GM12864 (cell line): Measurements from ENCODE around the gene BPI.
"Not testable (repeated sequence)": the region's sequence is repeated elsewhere in the genome, so short reads cannot be mapped to it uniquely, and the experiment has no call there.

Source experiments
- DNase-seq: peaks from one replicate; pipeline ENCODE4 v3.0.0-alpha.2; 2011; ENCODE audit warnings: low read depth
- H3K4me3 ChIP-seq: 2 replicates; pipeline ENCODE4 v1.5.1; 2011; ENCODE audit warnings: mild to moderate bottlenecking, low read depth, low read length, control low read depth
- TF ChIP-seq, protein P1 (sequence below): IDR thresholded peaks from 2 replicates; pipeline ENCODE4 v1.5.1; 2011; ENCODE audit warnings: low read depth, mild to moderate bottlenecking, moderate library complexity, low read length, control low read depth, inconsistent platforms; ENCODE audit errors: missing control alignments

Gene BPI

DNA sequence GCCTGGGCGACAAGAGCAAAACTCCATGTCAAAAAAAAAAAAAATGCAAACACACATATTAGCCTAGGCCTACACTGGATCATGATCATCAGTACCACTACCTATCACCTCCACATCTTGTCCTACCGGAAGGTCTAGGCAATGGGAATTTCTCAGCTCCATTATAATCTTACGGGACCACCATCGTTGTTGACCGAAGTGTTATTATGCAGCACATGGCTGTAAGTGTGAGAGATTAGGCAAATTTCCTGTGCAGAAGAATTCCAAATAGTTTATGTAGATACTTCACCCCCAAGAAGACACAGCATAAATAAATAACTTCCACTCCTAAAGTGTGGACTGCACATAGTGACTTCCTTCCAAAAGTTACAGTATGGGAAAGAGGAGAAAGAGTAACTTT lies 26.7 kb upstream of the BPI start:
- DNase-seq = no peak
- no peak overlapping the region for H3K4me3 ChIP-seq
- TF ChIP-seq, protein P1, sequence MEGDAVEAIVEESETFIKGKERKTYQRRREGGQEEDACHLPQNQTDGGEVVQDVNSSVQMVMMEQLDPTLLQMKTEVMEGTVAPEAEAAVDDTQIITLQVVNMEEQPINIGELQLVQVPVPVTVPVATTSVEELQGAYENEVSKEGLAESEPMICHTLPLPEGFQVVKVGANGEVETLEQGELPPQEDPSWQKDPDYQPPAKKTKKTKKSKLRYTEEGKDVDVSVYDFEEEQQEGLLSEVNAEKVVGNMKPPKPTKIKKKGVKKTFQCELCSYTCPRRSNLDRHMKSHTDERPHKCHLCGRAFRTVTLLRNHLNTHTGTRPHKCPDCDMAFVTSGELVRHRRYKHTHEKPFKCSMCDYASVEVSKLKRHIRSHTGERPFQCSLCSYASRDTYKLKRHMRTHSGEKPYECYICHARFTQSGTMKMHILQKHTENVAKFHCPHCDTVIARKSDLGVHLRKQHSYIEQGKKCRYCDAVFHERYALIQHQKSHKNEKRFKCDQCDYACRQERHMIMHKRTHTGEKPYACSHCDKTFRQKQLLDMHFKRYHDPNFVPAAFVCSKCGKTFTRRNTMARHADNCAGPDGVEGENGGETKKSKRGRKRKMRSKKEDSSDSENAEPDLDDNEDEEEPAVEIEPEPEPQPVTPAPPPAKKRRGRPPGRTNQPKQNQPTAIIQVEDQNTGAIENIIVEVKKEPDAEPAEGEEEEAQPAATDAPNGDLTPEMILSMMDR = no peak

DNA sequence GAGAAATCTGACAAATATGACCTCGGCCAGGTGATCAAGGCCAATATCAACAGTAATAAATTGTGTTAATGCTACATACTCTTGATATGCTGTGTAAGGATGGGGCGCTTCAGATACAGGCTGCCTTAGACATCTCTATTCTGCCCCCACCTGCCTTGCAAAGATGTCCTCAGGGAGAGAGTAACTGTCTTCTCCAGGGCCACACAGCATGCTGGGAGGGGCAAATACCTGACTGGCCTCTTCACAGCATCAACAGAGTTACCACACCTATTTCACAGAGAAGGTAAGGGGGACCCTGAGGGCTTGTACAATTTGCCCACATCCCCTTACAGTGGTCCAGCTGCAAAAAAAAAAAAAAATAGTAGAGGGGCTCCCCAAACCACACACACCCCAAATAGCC lies 26.3 kb upstream of the BPI start:
- DNase-seq = no peak
- TF ChIP-seq, protein P1 = no peak
- H3K4me3 ChIP-seq = no peak overlapping the region

DNA sequence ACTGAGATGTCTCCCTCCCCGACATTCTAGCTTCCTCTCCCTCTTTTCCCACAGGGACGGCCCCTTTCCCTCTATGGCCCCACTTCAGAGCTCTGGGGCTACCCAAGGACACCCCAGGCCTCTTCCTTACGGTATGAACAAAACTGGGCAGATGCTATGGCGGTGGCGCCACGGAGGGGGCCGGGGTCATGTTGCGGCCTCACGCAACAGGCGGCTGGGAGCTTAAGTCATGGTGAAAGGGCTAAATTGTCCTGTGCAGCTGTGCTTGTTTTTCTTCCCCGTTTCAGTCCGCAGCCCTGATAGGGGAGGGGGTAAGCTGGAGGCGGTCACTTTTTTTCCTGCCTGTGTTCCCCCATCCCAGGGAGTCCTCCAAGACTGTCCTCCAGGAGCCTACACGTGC lies 25.8 kb upstream of the BPI start:
- H3K4me3 ChIP-seq = no peak overlapping the region
- TF ChIP-seq, protein P1 = no peak
- DNase-seq = no peak

DNA sequence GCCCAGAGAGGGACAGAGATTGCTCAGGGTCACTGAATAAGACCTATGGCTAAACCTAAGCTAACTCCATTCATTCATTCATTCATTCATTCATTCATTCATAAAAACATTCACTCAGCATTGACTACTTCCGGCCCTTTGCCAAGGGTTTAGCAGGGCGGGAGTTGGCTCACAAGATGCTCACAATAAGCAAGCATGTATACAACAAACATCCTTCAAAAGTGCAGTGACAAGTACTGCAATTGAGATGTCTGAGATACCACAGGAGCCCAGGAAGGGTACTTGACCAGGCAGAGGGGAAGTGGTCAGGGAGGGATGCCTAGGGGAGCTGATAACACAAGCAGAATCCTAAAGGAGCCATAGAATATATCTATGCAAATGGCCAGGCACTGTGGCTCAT lies 25.2 kb upstream of the BPI start:
- TF ChIP-seq, protein P1 = no peak
- no peak overlapping the region for H3K4me3 ChIP-seq
- no peak for DNase-seq

DNA sequence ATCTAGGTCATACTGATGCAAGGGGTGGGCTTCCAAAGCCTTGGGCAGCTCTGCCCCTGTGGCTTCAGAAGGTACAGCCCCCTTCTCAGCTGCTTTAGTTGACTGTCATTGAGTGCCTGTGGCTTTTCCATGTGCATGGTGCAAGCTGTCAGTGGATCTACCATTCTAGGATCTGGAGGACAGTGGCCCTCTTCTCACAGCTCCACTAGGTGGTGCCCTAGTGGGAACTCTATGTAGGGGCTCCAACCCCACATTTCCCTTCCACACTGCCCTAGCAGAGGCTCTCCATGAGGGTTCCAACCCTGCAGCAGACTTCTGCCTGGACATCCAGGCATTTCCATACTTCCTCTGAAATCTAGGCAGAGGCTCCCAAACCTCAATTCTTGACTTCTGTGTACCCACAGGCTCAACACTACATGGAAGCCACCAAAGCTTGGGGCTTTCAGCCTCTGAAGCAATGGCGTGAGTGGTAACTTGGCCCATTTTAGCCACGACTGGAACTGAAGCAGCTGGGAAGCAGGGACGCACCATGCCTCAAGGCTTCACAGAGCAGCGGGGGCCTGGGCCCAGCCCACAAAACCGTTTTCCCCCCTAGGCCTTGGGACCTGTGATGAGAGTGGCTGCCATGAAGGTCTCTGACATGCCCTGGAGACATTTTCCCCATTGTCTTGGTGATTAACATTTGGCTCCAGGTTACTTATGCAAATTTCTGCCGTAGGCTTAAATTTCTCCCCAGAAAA lies 22.6 kb upstream of the BPI start:
- not testable (repeated sequence) for H3K4me3 ChIP-seq, DNase-seq
- TF ChIP-seq, protein P1 = peak; percentile 21

DNA sequence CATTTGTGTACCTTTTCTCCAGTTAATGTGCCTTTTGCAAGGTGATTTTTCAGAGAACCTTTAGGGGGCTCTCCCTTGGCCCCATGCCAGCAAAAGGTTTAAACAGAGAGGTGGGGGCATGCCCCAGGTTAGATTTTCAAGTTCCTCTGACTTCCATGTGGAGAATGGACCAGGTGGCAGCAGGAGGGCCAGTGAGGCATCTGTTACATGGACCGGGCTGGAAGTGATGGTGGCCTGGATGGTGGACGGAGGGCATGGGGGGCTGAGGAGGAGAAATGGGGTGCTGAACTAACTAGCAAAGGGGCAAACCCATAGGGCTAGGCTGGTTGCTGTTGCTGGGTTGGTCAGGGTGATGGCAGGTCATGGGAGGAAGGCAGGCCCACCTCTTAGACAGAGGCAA lies 20.7 kb upstream of the BPI start:
- TF ChIP-seq, protein P1 = no peak
- DNase-seq = no peak
- no peak overlapping the region for H3K4me3 ChIP-seq

DNA sequence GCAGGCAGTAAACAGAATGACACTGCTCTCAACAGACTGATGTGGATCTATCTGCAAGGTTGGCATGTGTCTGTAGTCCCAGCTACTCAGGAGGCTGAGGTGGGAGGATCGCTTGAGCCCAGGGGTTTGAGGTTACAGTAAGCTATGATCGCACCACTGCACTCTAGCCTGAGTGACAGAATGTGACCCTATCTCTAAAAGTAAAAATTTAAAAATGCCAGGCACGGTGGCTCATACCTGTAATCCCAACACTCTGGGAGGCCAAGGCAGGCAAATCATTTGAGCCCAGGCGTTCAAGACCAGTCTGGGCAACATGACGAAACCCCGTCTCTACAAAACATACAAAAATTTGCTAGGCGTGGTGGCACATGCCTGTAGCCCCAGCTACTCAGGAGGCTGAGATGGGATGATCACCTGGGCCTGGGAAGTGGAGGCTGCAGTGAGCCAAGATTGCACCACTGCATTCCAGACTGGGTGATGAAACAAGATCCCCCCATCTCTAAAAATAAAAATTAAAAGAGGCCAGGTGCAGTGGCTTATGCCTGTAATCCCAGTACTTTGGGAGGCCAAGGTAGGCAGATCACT lies 19.8 kb upstream of the BPI start:
- DNase-seq, H3K4me3 ChIP-seq: not testable (repeated sequence)
